ENCODE results near the gene SLC12A6.
"Not testable (repeated sequence)": the region's sequence is repeated elsewhere in the genome, so short reads cannot be mapped to it uniquely, and the experiment has no call there.

SLC12A6 gene

DNA sequence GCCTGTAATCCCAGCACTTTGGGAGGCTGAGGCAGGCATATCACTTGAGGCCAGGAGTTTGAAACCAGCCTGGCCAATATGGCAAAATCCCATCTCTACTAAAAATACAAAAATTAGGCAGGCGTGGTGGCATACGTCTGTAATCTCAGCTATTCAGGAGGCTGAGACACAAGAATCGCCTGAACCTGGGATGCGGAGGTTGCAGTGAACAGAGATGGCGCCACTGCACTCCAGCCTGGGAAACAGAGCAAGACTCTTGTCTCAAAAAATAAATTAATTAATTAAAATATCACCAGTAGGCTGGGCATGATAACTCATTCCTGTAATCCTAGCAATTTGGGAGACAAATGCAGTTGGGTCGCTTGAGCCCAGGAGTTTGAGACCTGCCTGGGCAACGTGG lies 144.3 kb downstream of the SLC12A6 start:
- not testable (repeated sequence) for DNase-seq (ENCODE audit: low read depth in 2 of 2)

DNA sequence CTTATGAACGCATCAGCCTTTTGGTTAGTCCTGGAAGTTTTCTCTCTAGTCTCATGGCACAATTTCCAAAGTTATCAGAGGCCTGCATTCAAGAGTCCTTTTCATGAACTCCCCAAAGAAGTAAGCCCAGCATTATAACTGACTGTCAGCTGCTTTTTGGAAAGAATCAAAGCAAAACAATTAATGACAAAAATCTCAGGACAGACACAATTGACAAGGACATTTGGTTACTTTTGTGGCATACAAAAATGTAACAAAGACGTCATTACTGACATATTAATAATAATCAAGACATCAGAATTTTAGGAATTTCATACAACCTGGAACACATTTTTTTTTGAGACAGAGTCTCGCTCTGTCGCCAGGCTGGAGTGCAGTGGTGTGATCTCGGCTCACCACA lies 148.9 kb downstream of the SLC12A6 start:
- no peak for DNase-seq (ENCODE audit: low read depth in 2 of 2)

DNA sequence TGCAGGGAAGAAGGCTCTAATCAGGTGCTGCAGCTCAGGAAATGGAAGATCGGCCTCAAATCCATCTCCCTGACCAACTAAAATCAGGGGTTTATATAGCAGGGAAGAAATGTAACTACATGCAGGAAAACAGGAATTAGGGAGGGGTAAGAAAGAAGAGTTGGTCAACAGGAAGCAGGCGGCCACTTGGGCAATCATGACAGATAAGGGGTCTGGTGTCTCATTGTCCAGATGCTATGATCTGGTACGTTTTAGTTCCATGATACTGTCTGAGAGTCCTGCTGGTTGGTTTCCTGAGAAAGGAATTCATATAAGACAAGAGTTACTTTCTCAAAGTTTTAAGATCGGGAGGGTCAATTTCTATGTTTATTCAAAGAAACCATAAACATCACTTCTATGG lies 151.9 kb downstream of the SLC12A6 start:
- no peak for DNase-seq (ENCODE audit: low read depth in 2 of 2)

DNA sequence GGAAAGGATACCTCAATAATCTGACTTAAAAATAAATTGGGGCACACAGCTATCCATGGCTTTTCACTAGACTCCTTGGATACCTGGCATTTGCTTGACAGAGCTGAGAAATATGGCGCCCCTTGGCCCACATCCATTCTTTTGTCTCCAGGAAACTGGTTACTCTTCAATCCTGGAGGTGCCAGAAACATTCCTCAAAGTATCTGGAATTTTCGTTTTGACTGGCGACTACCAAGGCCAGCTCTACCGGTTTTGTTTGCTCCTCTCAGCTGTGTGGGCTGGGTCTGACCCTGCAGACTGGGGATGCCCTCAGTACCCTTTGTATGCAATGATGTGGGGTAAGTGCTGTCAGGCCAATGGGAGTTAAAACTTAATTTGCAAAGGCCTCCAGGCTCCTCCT lies 154.6 kb downstream of the SLC12A6 start:
- no peak for DNase-seq (ENCODE audit: low read depth in 2 of 2)
